IPS DF 19.7 (cell line): ENCODE data around the gene GAB2.
A peak's percentile ranks its signal among the peaks of the same experiment; 100 is the strongest.
"Not testable (repeated sequence)": the region's sequence is repeated elsewhere in the genome, so short reads cannot be mapped to it uniquely, and the experiment has no call there.

Source experiments
- DNase-seq: peaks from one replicate; pipeline ENCODE4 v3.0.0-alpha.2; 2013; ENCODE audit warnings: low read depth, low spot score

The GAB2 gene

DNA sequence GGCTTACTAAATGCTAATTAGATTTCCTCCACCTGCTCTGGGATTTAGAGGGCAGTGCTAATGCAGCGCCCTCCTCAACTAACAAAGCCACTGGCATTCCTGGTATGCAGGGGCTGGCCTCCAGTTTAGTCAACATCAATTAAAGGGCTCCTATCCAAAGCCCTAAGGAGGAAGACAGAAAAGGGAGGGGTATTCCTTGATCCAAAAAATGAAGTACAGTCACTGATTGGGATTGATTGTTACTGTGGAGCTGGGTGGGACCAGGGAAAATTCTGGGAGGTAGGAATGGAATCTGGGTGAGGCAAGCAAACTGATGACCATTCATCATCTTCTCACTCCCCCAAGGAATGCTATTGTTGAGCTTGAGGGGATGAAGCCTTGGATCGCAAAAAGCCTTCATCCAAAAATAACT lies 52.2 kb downstream of the GAB2 start:
- peak; percentile 79 for DNase-seq

DNA sequence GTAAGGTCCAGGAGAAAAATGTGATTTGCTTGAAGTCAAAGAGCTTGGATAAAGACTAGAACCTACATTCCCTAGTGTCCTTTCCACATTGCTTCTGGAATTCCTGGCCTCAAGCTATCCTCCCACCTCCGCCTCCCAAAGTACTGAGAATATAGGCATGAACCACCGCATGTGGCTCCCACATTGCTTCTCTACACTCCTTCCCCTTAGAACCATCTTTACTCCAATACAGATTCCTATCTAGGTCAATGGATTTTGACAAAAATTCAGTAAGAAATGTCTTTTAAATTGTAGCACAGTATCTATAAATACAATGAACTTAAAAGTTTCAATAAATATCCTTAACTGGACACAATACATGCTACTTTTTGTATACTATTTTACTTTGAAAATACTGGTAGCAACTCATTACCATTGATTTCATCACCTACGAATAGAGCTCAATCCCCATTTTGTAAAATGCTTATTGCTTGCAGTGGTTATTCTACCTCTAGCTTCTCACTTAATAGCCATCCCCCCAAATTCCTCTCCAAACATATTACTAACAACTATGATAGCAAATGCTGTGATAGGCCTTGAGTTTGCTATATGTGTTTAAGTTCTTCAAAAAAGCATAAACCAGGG lies 53.4 kb downstream of the GAB2 start:
- no peak for DNase-seq

DNA sequence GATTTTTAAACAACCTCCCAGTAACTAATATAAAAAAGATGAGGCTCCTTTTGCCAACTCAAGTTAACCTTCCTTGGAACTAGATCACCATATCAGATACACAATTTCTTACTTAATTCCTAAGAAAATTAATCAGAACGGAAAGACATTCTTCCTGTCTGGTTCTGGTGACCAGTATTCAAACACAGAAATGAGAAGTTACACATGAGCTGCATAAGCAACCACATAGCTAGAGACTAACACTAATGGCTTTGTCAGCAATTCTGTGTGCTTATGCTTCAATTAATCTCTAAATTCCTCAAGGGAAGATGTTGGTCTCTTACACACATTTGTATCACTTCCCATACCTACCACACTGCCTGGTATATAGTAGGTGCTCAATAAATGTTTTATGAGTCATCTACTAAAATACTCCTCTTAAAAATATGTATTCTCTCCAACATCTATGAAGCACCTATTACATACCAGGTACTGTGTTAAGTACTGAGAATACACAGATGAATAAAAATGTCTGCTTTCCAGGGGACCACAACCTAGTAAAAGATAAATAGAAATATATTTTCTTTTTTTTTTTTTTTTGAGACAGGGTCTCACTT lies 54.5 kb downstream of the GAB2 start:
- DNase-seq, result no peak

DNA sequence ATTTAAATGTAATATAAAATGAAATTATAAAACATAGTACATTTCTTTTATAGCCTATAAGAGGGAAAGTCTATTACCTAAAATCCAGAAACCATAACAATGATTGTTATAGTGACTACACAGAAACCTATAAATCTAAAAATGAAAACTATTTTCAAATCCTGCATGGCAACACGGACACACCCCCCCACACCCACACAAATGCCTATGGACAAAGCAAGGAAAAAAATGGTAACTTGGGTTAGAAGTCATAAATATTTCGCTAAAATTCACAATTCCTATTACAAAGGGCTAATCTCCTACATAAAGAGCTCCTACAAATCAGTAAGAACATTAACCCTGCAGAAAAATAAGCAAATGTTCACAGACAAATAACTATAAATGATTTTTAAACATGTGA lies 56.4 kb downstream of the GAB2 start:
- no peak for DNase-seq

DNA sequence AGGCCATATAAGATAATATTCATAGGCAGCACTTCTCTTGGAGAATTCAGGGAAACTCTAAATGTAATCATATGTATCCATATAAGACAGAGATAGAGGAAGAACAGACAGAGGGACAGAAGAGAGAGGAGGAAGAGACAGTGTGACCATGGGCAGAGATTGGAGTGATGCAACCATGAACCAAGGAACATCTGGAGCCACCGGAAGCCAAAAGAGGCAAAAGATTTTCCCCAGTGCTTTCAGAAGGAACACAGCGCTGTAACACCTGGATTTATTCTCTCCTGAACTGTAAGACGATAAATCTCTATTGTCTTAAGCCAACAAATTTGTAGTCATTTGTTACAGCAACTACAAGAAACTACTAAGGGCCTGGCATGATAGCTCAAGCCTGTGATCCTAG lies 57.7 kb downstream of the GAB2 start:
- no peak for DNase-seq

DNA sequence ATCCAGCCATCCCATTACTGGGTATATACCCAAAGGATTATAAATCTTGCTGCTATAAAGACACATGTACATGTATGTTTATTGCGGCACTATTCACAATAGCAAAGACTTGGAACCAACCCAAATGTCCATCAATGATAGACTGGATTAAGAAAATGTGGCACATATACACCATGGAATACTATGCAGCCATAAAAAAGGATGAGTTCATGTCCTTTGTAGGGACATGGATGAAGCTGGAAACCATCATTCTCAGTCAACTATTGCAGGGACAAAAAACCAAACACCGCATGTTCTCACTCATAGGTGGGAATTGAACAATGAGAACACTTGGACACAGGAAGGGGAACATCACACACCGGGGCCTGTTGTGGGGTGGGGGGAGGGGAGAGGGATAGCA lies 59.7 kb downstream of the GAB2 start:
- DNase-seq, result not testable (repeated sequence)

DNA sequence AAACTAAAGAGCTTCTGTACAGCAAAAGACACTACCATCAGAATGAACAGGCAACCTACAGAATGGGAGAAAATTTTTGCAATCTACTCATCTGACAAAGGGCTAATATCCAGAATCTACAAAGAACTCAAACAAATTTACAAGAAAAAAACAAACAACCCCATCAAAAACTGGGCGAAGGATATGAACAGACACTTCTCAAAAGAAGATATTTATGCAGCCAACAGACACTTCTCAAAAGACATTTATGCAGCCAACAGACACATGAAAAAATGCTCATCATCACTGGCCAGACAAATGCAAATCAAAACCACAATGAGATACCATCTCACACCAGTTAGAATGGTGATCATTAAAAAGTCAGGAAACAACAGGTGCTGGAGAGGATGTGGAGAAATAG lies 60.2 kb downstream of the GAB2 start:
- DNase-seq, result not testable (repeated sequence)

DNA sequence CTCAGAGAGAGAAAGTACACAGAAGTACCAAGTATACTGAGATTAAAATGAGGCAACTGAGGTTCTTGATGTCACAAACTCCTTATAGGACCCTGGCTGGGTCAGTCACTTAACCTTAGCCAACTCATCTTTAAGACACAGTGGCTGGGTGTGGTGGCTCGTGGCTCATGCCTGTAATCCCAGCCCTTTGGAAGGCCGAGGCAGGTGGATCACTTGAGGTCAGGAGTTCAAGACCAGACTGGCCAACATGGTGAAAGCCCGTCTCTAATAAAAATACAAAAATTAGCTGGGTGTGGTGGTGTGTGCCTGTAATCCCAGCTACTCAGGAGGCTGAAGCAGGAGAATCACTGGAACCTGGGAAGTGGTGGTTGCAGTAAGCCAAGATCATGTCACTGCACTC lies 61.9 kb downstream of the GAB2 start:
- DNase-seq, result not testable (repeated sequence)

DNA sequence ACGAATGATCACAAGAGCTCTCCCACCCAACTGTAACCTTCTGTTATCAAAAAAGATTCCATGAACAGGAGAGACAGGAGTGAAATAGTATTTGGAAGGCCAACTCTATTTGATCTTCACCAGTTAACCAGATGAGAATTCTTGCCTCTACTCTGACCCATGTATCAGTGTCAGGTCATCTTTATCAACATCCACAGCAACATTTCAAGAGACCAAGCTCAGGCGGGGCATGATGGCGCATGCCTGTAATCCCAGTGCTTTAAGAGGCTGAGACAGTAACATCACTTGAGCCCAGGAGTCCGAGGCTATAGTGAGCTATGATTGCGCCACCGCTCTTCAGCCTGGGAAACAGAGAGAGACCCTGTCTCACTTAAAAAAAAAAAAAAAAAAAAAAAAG lies 62.3 kb downstream of the GAB2 start:
- DNase-seq, result no peak

DNA sequence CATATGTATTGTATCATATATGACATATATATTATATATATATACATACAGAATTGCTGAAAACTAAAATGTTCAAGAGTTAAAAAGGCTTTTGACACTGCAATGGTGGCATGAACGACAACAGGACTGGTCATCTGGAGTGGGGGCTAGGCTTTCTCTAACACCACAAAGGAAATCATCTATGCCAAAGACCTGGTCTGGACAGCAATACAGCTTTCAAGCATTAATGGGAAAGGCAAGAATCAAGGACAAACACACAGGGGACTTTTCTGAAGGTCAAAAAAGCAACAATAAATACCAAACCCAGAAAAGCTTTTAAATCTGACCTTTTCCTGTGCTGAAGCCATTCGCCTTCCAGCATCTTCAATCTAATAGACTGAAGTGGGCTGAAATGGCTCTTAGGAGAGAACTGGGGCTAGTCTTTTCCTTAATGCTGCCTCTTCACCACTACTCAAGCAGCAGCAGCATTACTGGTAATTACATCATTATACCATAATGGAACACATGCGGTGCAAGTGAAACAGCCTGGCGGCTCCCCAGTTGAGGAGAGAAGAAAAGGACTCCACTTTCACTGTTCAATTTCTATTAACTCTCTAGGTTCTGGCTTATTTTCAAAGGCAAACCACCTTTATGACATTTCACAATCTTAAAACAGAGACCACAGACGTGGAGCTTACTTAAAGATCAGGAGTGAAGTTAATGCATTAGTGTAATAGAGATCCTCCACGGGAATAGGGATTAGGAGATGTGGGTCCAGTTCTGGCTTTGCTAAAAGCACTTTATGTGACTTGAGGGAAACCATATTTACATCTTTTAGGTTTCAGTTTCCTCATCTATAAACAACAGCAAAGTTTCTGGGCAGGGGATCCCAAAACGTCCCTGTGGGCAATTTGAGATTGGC lies 63.0 kb downstream of the GAB2 start:
- DNase-seq, result no peak

DNA sequence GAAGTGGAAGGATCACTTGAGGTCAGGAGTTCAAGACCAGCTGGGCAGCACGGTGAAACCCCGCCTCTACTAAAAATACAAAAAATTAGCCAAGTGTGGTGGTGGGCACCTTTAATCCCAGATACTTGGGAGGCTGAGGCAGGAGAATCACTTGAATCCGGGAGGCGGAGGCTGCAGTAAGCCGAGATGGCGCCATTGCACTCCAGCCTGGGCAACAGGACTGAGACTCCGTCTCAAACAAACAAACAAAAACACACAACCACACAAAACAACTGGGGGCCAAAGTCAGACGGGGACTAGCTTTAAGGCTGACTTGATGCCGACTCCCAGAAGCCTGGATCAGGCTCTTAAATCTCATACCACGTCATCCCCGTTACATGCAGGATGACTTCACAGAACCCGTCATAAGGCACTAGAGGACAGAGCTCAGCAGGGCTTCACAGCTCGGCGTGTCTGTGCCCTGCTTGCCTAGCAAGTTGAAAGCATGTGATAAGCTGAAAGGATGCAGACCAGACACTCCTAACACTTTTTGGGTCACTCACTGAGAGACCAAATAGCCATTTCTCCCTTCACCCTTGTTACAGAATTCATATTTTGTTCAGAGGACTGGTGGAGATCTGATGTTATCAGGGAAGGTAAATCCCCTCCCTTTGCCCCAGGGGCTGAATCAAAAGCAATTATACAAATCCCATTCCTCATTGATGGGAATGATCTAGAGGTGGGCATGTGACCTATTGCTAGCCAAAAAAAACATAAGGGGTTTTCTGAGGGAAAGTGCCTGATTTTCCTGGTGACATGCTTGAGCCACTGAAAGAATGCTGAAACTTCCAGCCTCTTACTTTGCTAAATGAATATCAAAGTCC lies 65.4 kb downstream of the GAB2 start:
- DNase-seq, result no peak

DNA sequence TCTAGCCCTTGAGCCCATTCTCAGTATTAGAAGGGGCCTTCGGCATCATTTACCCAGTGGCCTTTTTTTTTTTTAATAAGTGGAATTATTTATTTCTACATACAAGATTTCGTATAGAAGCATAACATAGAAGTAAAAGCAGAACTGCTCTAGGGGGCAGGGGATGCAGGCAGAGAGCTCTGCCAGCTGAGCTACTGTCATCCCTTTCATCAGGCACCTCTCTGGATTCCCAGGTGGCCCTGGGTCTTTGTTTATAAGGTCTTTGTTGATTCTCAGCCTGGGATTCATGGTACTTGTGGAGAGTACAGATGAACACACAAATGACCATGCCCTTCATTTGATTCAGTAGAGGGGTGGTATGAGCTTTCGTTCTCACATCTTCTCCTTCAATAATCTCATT lies 66.4 kb downstream of the GAB2 start:
- DNase-seq, result no peak

DNA sequence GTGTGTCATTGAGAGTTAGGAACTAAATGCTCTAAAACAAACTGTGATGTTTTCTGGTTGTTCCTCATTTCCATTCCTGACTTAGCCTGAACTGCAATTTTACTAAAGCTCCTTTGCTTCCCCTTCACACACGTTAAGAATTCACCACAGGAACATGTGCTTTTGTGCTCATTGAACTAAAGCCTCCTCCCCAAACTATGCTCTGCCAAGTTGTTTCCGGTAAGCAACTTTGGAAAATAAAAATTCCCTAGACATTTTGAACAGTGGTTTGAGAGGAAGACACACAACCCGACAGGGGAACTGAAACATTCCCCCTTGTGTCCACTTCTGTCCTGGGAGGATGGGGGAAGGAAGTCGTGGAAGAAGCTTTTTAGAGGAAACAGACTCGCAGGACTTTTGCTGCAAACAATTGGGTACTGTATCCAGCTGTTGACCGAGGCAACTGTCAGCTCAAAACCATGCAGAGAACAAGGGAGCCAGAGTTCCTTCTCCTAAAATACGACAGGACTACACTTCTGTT lies 66.9 kb downstream of the GAB2 start:
- DNase-seq, result no peak

DNA sequence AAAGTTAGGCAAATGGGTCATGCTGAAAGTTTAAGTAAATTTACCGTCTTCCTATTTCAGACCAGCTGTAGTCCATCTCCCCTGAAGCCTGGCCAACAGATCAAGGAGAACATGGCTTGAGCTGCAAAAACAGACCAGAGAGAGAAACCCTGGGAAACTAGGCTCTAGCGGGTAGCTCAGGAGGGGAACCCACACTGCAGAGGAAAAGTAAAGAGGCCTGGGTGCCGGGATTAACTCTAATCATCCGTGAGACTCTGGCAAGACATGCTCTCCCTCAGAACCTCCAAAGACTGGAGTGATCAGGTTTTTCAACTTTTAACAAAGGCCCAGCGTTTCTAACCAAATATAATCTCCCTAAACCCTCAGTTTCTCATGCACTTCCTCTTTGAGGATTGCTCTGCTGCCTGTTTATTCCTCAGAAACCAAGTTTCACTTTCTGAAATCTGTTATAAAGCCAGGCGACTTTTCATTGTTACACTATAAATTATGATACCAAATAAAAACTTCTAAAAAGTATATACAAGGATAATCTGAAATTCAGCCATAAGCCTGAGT lies 67.5 kb downstream of the GAB2 start:
- no peak for DNase-seq

DNA sequence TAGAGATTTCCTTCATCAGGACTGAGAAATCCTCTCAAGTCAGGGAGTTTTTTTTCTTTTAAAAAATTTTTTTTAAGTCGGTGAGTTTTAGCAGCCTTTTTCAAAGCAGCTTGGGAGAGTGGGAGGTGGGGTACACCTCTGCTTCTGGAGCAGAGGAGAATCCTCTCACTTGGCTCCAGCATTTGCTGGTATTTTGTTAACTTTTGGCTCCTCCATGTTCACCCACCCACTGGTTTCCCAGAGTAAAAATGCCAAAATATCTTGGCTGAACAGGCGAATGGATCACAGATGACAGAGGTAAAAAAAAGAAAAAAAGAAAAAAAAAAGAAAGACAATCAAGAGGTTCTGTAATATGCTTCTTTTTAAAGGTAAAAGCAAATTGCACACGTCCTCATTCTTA lies 68.0 kb downstream of the GAB2 start:
- DNase-seq, result no peak

DNA sequence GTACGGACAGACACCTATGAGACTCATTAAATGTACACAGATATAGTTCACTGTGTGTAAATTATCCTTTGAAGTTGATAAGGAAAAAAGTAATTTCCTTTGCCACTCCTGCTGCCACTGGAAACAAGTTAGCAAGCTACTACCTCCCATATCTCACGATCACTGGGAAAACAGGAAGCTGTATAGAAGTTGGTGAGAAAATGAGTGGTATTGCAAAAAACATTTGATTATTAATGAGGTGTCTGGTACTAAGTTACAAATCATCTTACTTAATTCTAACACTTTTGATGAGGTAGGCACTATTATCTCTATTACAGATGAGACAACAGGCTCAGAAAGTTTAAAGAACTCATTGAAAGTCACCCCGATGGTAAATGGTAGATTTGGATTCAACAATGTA lies 68.5 kb downstream of the GAB2 start:
- no peak for DNase-seq

DNA sequence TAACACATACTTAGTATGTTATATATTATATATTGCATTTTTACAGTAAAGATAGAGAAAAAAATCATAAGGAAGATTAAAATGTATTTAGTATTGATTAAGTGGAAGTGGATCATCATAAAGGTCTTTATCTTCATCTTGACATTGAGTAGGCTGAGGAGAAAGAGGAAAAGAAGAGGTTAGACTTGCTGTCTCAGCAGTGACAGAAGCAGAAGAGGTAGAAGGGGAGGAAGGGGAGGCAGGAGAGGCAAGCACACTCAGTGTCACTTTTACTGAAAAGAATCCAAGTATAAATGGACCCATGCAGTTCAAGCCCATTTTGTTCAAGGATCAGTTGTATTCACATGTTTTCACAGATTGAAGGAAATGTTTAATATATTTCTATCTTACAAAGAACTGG lies 69.7 kb downstream of the GAB2 start:
- DNase-seq, result no peak

DNA sequence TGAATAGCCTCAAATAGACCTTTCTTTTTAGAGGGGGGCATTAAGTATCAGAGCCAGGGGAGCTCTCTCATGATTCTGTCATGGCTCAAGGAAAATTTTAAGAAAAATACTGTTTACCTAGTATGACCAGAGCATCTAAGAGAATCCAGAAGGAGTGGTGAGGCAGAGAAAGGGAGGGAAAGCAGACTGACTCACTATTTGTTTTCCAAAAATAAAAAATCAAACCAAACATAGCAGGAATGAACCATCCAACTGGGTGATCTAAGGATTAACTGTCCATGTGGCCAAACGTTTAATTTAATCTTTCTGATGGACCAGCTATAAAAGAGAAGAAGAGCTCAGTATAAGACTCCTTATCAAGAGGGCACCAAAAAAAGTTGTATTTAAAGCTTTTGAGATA lies 70.8 kb downstream of the GAB2 start:
- no peak for DNase-seq

DNA sequence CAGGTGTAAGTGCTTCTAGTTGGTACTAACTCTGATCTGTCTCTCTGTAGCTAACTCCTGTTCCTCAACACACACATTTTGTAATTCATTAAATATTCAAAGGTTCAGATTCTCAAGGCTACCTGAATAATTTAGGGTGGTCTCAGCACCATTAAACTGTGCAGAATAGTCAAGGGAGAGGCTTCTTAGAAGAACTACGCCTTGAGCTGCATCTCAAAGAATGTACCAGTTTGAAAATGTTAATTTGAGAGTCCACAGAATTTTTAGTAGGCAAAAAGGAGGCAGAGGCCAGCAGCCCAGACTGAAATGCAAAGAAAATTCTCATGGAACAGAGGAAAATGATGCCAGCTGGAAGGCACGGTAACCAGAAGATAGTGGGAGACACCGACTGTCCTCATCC lies 72.2 kb downstream of the GAB2 start:
- no peak for DNase-seq

DNA sequence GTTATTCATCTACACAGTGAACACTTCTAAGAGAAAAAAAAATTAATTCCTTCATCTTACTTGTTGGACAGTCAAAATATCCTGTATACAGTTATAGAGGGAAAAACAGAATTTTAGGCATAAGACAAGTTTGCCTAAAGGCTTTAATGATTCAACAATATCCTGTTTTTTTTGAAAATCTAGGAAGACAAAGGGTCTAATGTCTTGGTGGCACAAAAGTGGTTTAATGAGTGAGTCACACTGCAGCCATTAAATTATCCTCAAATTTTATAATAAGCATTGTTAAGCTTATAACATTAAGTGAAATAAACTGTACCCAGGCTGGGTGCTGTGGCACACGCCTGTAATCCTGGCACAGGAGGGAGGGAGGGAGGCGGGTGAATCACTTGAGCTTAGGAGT lies 72.9 kb downstream of the GAB2 start:
- DNase-seq, result no peak

DNA sequence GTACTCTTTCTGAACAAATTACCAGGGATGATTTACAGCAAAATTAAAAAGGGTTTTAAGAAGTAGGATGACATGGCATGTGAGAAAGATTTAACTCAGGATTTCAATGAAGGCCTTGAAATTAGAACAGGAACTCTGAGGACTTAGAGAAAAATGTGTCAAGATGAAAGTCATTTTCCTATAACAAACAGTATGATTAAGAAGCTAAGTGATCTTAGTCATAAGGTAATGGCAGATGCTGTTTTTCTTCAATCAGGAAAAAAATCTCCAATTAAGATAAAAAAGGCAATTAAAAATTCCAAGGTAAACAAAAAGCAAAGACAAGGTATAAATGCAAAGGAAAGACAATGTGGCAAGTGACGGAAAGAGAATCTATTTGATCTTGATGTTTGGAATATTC lies 73.5 kb downstream of the GAB2 start:
- no peak for DNase-seq
